K562 (cell line): ENCODE measurements around the gene ZMAT2. TPM values are rescaled to one million over a fixed set of nuclear protein-coding genes. Genes with fewer than 3 reads are reported as not detected.

Source experiments
- ATAC-seq: fragments of 200-7000 bp; cut with Tn5 transposase; 3 replicates; pipeline ENCODE4 v1.9.1; 2020; ENCODE audit warnings: moderate library complexity
- BruUV-seq: library from RNA; stranded (reverse); fragments of 400-500 nt; replicated peaks from 2 replicates; lab custom pipeline; 2021; lab: Mats Ljungman, UMichigan
- CTCF ChIA-PET: fragments of 300-600 bp; formaldehyde crosslinking; extraction: SDS; loops from one replicate; lab custom pipeline; 2021; ENCODE audit warnings: low intra/inter-chr PET ratio; lab: Yijun Ruan, JAX
- POLR2A ChIA-PET: fragments of 300-600, 350-650 bp; sonication (Branson Sonifier 250); formaldehyde crosslinking; extraction: SDS; loops from one replicate; lab custom pipeline; 2021; ENCODE audit warnings: antibody characterized with exemption, inconsistent platforms; lab: Yijun Ruan, JAX
- DNase-seq, 4 experiments: peaks; one replicate each; pipeline versions ENCODE4 v3.0.0 to v3.0.0-alpha.2; 2011 to 2018; ENCODE audit warnings: low spot score in 3 of 4, mixed read lengths in 3 of 4; ENCODE audit errors: extremely low read depth in 1 of 4
- FAIRE-seq: peaks from 2 replicates; lab custom pipeline; 2011; peaks lifted over from hg19 to GRCh38; lab: Jason Lieb, UNC
- H2AFZ ChIP-seq: 2 replicates; pipeline ENCODE4 v1.6.0; 2011; ENCODE audit warnings: low read depth, low read length, control low read depth, inconsistent platforms
- H3K27ac ChIP-seq: fragments of 200-600 bp; 3 replicates; pipeline ENCODE4 v1.8.0; 2011; ENCODE audit warnings: low read depth, mild to moderate bottlenecking, control low read depth, inconsistent platforms, low read length, moderate library complexity, mixed read lengths; ENCODE audit errors: extremely low read depth
- H3K27me3 ChIP-seq, 2 experiments: fragments of 300-600 bp in 1 of 2; 2 replicates in 1 of 2; 3 replicates in 1 of 2; pipeline versions ENCODE4 v1.6.0 to v1.8.0; 2011; ENCODE audit warnings: inconsistent platforms in 2 of 2, low read length in 2 of 2, mild to moderate bottlenecking in 1 of 2, mixed read lengths in 1 of 2, moderate library complexity in 1 of 2; ENCODE audit not compliant: control insufficient read depth in 2 of 2, insufficient read depth in 2 of 2
- H3K36me3 ChIP-seq: fragments of 300-600 bp; 3 replicates; pipeline ENCODE4 v1.8.0; 2011; ENCODE audit warnings: mild to moderate bottlenecking, low read length, inconsistent platforms; ENCODE audit not compliant: control insufficient read depth, insufficient read depth
- H3K4me1 ChIP-seq, 2 experiments: fragments of 200-600 bp in 1 of 2; replicated peaks in 1 of 2; 2 replicates in 1 of 2; 3 replicates in 1 of 2; pipeline versions ENCODE4 v1.5.1 to v1.8.0; 2011; ENCODE audit warnings: inconsistent platforms in 2 of 2, low read length in 2 of 2, mild to moderate bottlenecking in 1 of 2, mixed read lengths in 1 of 2, moderate library complexity in 1 of 2; ENCODE audit not compliant: control insufficient read depth in 2 of 2, insufficient read depth in 2 of 2
- H3K4me2 ChIP-seq: 2 replicates; pipeline ENCODE4 v1.6.1; 2011; ENCODE audit warnings: low read length, control low read depth, inconsistent platforms, mixed read lengths; ENCODE audit not compliant: insufficient read depth
- H3K4me3 ChIP-seq: fragments of 200-600 bp; sonication (generic), shearing (Covaris generic); 2 replicates; pipeline ENCODE4 v1.5.1; 2016; ENCODE audit warnings: control low read depth, inconsistent platforms
- H3K79me2 ChIP-seq: fragments of 200-600 bp; 3 replicates; pipeline ENCODE4 v1.8.0; 2011; ENCODE audit warnings: low read length, inconsistent platforms; ENCODE audit not compliant: control insufficient read depth, insufficient read depth
- H3K9ac ChIP-seq, 2 experiments: 2 replicates each; pipeline versions ENCODE4 v1.6.0 to v1.6.1; 2011; ENCODE audit warnings: low read depth in 2 of 2, low read length in 2 of 2, control low read depth in 1 of 2, inconsistent platforms in 1 of 2, mild to moderate bottlenecking in 1 of 2, mixed read lengths in 1 of 2; ENCODE audit not compliant: insufficient read depth in 1 of 2
- H3K9me1 ChIP-seq: one replicate; pipeline ENCODE4 v1.6.0; 2011; ENCODE audit warnings: inconsistent platforms, mild to moderate bottlenecking, low read length, moderate library complexity; ENCODE audit not compliant: control insufficient read depth, insufficient read depth
- H3K9me3 ChIP-seq: replicated peaks from 2 replicates; pipeline ENCODE4 v1.5.1; 2011; ENCODE audit warnings: low read depth, low read length, inconsistent platforms; ENCODE audit not compliant: control insufficient read depth, insufficient read depth
- H4K20me1 ChIP-seq: replicated peaks from 2 replicates; pipeline ENCODE4 v1.6.1; 2011; ENCODE audit warnings: low read length, inconsistent platforms, mixed read lengths; ENCODE audit not compliant: control insufficient read depth, insufficient read depth
- EHMT2 ChIP-seq: fragments of 450-650 bp; IDR thresholded peaks from 2 replicates; pipeline ENCODE4 v1.6.1; 2018; ENCODE audit warnings: antibody characterized with exemption
- ESRRA ChIP-seq: fragments of 450-650 bp; IDR thresholded peaks from 2 replicates; pipeline ENCODE4 v1.6.1; 2014; ENCODE audit warnings: low read depth, mild to moderate bottlenecking, moderate library complexity, borderline replicate concordance
- HCFC1 ChIP-seq: IDR thresholded peaks from 2 replicates; pipeline ENCODE4 v1.6.1; 2012; ENCODE audit warnings: low read depth, low read length, improper control_type of control experiment
- HIVEP1 ChIP-seq: fragments of 250-450 bp; sonication (Bioruptor Pico); IDR thresholded peaks from 2 replicates; pipeline ENCODE4 v1.4.0; 2020; ENCODE audit warnings: mild to moderate bottlenecking
- IRF2 ChIP-seq: sonication (generic); formaldehyde crosslinking; IDR thresholded peaks from 2 replicates; pipeline ENCODE4 v1.8.1; 2022; ENCODE audit warnings: mild to moderate bottlenecking, missing genetic modification reagents
- KDM2B ChIP-seq: fragments of 250-450 bp; sonication (Bioruptor Pico); IDR thresholded peaks from 2 replicates; pipeline ENCODE4 v1.8.0; 2021; ENCODE audit warnings: mild to moderate bottlenecking, moderate library complexity
- NFIC ChIP-seq: fragments of 450-650 bp; IDR thresholded peaks from 2 replicates; pipeline ENCODE4 v1.6.1; 2017; ENCODE audit warnings: mild to moderate bottlenecking, inconsistent platforms
- RREB1 ChIP-seq: fragments of 250-450 bp; sonication (Bioruptor Pico); IDR thresholded peaks from 2 replicates; pipeline ENCODE4 v1.4.0; 2020
- SETDB1 ChIP-seq: IDR thresholded peaks from one replicate; pipeline ENCODE4 v1.6.1; 2012; ENCODE audit warnings: low read length, control low read depth, inconsistent platforms
- STAT6 ChIP-seq: sonication (generic); formaldehyde crosslinking; IDR thresholded peaks from 2 replicates; pipeline ENCODE4 v1.8.1; 2023; ENCODE audit warnings: mild to moderate bottlenecking, missing genetic modification reagents
- WHSC1 ChIP-seq: IDR thresholded peaks from one replicate; pipeline ENCODE4 v1.6.1; 2012; ENCODE audit warnings: low read length, control low read depth, inconsistent platforms
- ZKSCAN1 ChIP-seq: fragments of 150-350 bp; IDR thresholded peaks from 2 replicates; pipeline ENCODE4 v1.6.1; 2016; ENCODE audit warnings: low read depth, low read length
- WGBS: fragments of 100-300 bp; shearing (Covaris generic); methylation state at CpG from one replicate; pipeline ENCODE4 v1.1.6; 2016; ENCODE audit warnings: low coverage, mixed read lengths; ENCODE audit not compliant: insufficient coverage; ENCODE audit errors: missing lambda C conversion rate; 5-methylcytosine and 5-hydroxymethylcytosine counted together
- in situ Hi-C: fragments of 300-500 bp; cut with MboI; formaldehyde crosslinking; loops from 4 replicates; pipeline ENCODE4 v1.15.0; 2018; ENCODE audit warnings: inconsistent platforms, mixed read lengths
- intact Hi-C: fragments of 100-400 bp; cut with micrococcal nuclease; formaldehyde crosslinking; loops from 2 replicates; pipeline ENCODE4 v1.14.2; 2022
- polyA plus RNA-seq, 8 experiments: library from polyadenylated mRNA; depleted of rRNA in 4 of 8; stranded (reverse) in 5 of 8; unstranded in 3 of 8; fragments of >200 nt; fragmentation: Nextera tagmentation in 2 of 8; fragmentation: Illumina TruSeq in 1 of 8; extraction: Ambion mirVana in 2 of 8; extraction: Trizol in 1 of 8; gene quantifications; 2 replicates each; pipeline versions ENCODE4 v1.2.1 to v1.2.3, GENCODE V29; 2011 to 2014; ENCODE audit warnings: inconsistent platforms in 1 of 8, missing spikeins in 1 of 8
- total RNA-seq, 7 experiments: library from RNA; depleted of rRNA in 6 of 7; stranded (reverse); fragments of >200 nt in 6 of 7; fragmentation: Illumina TruSeq in 2 of 7; extraction: Trizol in 2 of 7; gene quantifications; 2 replicates each; pipeline versions ENCODE4 v1.2.1 to v1.2.3, GENCODE V29; 2011 to 2021; ENCODE audit warnings: low replicate concordance in 1 of 7

Gene ZMAT2
- total and polyA plus RNA-seq, 9 of the 15 experiments (the other 6 are each of a cell fraction or from before 2014, with no cell fraction given) = 44.2 to 101 (median 69.2) TPM

- 0% methylated on average over 60 of the region's 61 CpGs for WGBS
- H3K4me3 ChIP-seq = peak within 1 kb of the TSS; percentile 68
- ChIA-PET CTCF (no interaction called here), POLR2A (interaction anchor here (0.6 to 2.2 kb wide), 21 partner anchors 9 to 858 kb away, joined by 3 to 29 read pairs (median 4); partner anchors contain the start of genes ANKHD1, DND1, EIF4EBP3 and IK)
- DNase-seq (peak; percentile 86 to 95 (median 90)), ATAC-seq (peak; percentile 98), FAIRE-seq (peak; percentile 96)
- intact Hi-C loops = loop anchor here (2.0 kb wide), 1 partner anchor 26 kb away; the partner anchor contains the start of gene WDR55
- H2AFZ ChIP-seq = peak within 1 kb of the TSS; percentile 95
- in situ Hi-C loops = no loop called here
- H3K4me2 ChIP-seq = peak within 1 kb of the TSS; percentile 98
- H3K36me3 ChIP-seq = peaks cover 60% of the 10 kb centered on the region
- no peaks in the 10 kb centered on the region for H4K20me1 ChIP-seq
- no peaks in the 10 kb centered on the region for H3K9me3 ChIP-seq
- H3K9me1 ChIP-seq = no peaks in the 10 kb centered on the region
- no TSS peak for BruUV-seq
- peak within 1 kb of the TSS; percentile 80 for H3K27ac ChIP-seq
- H3K79me2 ChIP-seq = peaks cover 42% of the 10 kb centered on the region
- H3K27me3 ChIP-seq = no peaks in the 10 kb centered on the region
- H3K4me1 ChIP-seq = peaks cover 5 to 14% of the 10 kb centered on the region in 2 experiments; a peak in 3 of 5 replicates
- H3K9ac ChIP-seq = peak within 1 kb of the TSS; percentile 76 to 99
- TF ChIP-seq STAT6 (peak; percentile 95; the same call in 1 of the 2 replicates), HIVEP1 (CRISPR knock-in tag) (no peak), IRF2 (CRISPR knock-in tag) (no peak), RREB1 (CRISPR knock-in tag) (0 out of 2 replicates have a peak, but pooled peaks have one; percentile 54), SETDB1 (no peak), KDM2B (CRISPR knock-in tag) (no peak), EHMT2 (0 out of 2 replicates have a peak, but pooled peaks have one; percentile 45), HCFC1 (peak; percentile 82), WHSC1 (no peak), NFIC (peak; percentile 32; the same call in 1 of the 2 replicates), ZKSCAN1 (0 out of 2 replicates have a peak, but pooled peaks have one; percentile 10), ESRRA (peak; percentile 60; the same call in 1 of the 2 replicates)
These were observed 9.0 kb upstream of the ZMAT2 start, which contains the start of the genes HARS1 and HARS2 for GRCh38 chr5:140690941-140691924. Gene HARS1 (minus strand): TSS chr5:140691370. CDS start chr5:140691304, 66 bp downstream. Gene HARS2 (plus strand): TSS chr5:140691455. CDS start chr5:140691649, 194 bp downstream.
